ENCODE results near the gene ILKAP.
A peak's percentile ranks its signal among the peaks of the same experiment; 100 is the strongest.

The ILKAP gene

GRCh38 chr2:238226698-238227586 lies 23.4 kb upstream of the ILKAP start:
- Mint-ChIP-seq H3K4me1 (peaks cover 18% of the 10 kb centered on the region), H3K27me3 (peaks cover 9% of the 10 kb centered on the region), H3K27ac (no peak overlapping the region), H3K36me3 (peaks cover 34% of the 10 kb centered on the region), H3K9me3 (no peaks in the 10 kb centered on the region), H3K4me3 (no peak overlapping the region)
- ATAC-seq: no peak

DNA sequence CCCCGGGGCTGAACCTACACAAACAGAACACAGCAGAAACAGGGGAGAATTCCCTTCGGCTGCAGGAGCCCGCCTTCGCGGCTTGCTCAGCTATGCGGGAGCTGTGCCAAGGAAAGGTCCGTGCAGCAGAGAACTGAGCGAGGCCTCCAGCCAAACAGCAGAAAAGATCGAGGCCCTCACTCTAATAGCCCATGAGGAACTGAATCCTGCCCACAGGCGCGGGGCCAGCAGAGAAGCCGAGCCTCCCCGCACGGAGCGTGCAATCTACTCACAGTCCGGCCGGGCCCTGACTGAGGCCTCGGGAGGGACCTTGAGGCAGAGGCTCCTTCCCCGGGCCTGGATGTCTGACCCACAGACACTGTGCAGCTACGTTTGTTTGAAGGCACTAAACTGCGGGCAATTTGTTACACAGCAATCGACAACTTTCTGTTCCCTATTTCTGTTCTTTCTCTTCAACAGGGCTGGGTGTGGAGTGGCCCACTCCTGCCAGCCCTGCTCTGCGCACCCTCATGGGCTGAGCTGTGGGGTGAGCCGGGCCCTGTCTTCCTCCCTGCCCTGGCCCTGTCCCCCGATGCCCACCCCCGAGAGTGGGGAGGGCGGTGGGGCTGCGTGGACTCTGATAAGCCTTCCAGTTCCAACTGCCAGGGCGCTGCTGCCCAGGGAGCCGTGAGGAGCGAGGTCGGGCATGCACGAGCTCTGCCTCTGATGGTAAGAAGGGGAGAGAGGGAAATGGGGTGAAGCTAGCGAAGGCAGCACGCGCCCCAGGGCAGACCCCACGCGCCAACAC lies 22.6 kb upstream of the ILKAP start:
- peak; percentile 16 for ATAC-seq
- peaks cover 34% of the 10 kb centered on the region for H3K36me3 Mint-ChIP-seq
- H3K27me3 Mint-ChIP-seq: peaks cover 9% of the 10 kb centered on the region
- no peaks in the 10 kb centered on the region for H3K9me3 Mint-ChIP-seq
- H3K4me1 Mint-ChIP-seq: peaks cover 10% of the 10 kb centered on the region
- H3K4me3 Mint-ChIP-seq: no peak overlapping the region
- H3K27ac Mint-ChIP-seq: no peak overlapping the region

GRCh38 chr2:238225121-238225520 lies 21.6 kb upstream of the ILKAP start:
- H3K4me1 Mint-ChIP-seq: peaks cover under 1% of the 10 kb centered on the region
- H3K9me3 Mint-ChIP-seq: no peaks in the 10 kb centered on the region
- H3K36me3 Mint-ChIP-seq: peaks cover 34% of the 10 kb centered on the region

GRCh38 chr2:238224356-238225035 lies 21.0 kb upstream of the ILKAP start:
- Mint-ChIP-seq H3K27ac (no peak overlapping the region), H3K27me3 (no peaks in the 10 kb centered on the region), H3K9me3 (no peaks in the 10 kb centered on the region), H3K36me3 (peaks cover 34% of the 10 kb centered on the region), H3K4me1 (no peaks in the 10 kb centered on the region), H3K4me3 (no peak overlapping the region)
- no peak for ATAC-seq

More at GRCh38 chr2:238225121-238225520, 21.6 kb upstream of the ILKAP start:
- H3K4me3 Mint-ChIP-seq: no peak overlapping the region
- ATAC-seq: no peak
- H3K27me3 Mint-ChIP-seq: peaks cover 1% of the 10 kb centered on the region
- no peak overlapping the region for H3K27ac Mint-ChIP-seq

DNA sequence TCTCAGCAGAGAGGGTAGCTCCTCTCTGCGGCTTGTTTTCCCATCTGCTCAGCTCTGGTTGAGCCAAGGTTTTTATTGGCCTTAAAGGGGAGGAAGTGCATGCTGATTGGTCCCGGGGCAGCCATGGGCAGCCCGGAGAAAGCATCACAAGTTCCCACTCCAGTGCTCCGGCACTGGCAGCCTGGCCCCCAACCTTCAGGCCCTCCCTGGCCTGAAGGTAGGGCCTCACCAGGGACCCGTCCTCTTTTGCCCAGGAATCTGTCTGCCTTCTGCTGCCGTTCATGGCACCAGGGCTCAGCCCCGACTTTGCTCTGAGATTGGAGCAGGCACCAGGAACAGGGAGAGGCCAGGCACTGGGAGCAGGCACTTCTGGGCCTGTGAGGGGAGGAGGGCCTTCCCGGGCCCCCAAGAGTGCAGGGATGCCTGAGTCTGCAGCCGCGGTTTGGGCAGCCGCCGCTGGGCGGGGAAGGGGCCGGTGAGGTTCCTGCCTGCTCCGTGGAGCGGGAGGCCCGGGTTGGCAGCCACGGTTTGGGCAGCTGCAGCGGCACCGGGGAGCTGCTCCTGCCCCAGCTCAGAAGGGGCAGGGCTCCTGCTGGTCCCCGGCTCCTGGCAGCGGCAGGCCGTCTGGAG lies 17.5 kb upstream of the ILKAP start:
- Mint-ChIP-seq H3K4me3 (no peak overlapping the region), H3K36me3 (peaks cover 23% of the 10 kb centered on the region), H3K27ac (no peak overlapping the region), H3K9me3 (no peaks in the 10 kb centered on the region), H3K4me1 (no peaks in the 10 kb centered on the region), H3K27me3 (no peaks in the 10 kb centered on the region)
- ATAC-seq: peak; percentile 12

GRCh38 chr2:238220274-238220891 lies 16.9 kb upstream of the ILKAP start:
- Mint-ChIP-seq H3K27me3 (no peaks in the 10 kb centered on the region), H3K9me3 (no peaks in the 10 kb centered on the region), H3K4me3 (no peak overlapping the region), H3K36me3 (peaks cover 17% of the 10 kb centered on the region), H3K4me1 (no peaks in the 10 kb centered on the region), H3K27ac (no peak overlapping the region)
- no peak for ATAC-seq

- Mint-ChIP-seq H3K4me1 (no peaks in the 10 kb centered on the region), H3K36me3 (peaks cover 20% of the 10 kb centered on the region), H3K4me3 (no peak overlapping the region), H3K9me3 (peaks cover 4% of the 10 kb centered on the region), H3K27ac (no peak overlapping the region), H3K27me3 (no peaks in the 10 kb centered on the region)
- no peak for ATAC-seq
Observed at GRCh38 chr2:238216651-238217184, 13.2 kb upstream of the ILKAP start.

DNA sequence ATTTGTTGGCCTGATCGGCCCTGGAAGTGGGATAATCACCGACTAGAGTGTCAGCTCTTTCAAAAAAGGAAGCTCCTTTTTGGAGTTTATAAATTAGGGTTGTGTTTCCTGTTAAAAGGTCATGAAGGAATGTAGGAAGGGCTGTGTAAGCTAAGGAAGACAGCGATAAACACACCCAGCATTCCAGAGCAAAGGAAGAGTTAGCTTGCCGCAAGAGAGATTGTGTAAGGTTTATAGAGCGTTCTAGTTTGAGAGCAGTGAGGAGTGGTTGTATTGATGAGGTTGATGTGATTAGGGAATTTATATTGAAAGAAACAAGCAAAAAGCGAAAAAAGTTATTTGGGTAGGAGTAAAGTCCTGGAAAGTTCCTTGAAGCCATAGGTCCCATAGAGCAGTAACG lies 3.5 kb upstream of the ILKAP start:
- H3K27ac Mint-ChIP-seq: no peak overlapping the region
- H3K4me3 Mint-ChIP-seq: no peak overlapping the region
- peaks cover 21% of the 10 kb centered on the region for H3K4me1 Mint-ChIP-seq
- H3K9me3 Mint-ChIP-seq: no peaks in the 10 kb centered on the region
- ATAC-seq: no peak
- H3K27me3 Mint-ChIP-seq: no peaks in the 10 kb centered on the region
- H3K36me3 Mint-ChIP-seq: peaks cover 5% of the 10 kb centered on the region

DNA sequence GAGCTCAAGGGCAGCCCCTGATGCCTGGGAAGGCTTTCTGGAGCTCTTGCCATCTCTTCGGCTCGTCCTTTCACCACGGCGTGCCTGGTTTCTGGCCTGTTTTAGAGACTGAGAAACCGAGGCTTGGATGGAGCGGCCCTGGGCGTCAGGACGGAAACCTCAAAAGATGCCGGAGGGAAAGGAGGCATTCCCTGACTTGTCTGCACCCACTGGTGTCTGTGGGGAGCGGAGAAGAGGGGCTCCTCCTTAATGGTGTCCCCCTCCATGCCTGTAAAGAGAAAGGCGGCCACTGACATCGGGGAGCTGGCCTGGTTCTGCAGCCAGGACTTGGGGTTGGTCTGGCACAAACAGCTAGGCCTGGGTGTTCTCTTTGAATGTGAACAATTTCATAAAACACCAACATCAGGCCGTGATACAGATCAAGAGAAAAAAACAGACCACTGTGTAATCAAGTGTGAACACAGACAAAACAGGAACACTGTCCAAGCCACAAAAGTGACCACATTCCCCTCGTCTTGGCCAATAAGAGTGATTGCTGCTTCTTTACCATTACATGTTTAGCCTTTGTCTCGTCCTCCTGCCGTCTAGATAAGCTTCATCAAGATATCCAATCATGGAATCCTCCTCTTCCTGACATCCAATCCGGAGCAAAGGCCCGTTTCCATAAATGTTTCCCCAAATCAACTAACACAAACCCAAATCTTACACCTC lies 633 bp upstream of the ILKAP start:
- peaks cover 46% of the 10 kb centered on the region for H3K4me1 Mint-ChIP-seq
- H3K36me3 Mint-ChIP-seq: peaks cover 5% of the 10 kb centered on the region
- no peaks in the 10 kb centered on the region for H3K9me3 Mint-ChIP-seq
- ATAC-seq: peak; percentile 58
- H3K27ac Mint-ChIP-seq: peak overlapping the region; percentile 68
- H3K27me3 Mint-ChIP-seq: no peaks in the 10 kb centered on the region
- H3K4me3 Mint-ChIP-seq: peak overlapping the region; percentile 78

- H3K36me3 Mint-ChIP-seq: peaks cover 6% of the 10 kb centered on the region
- peak overlapping the region; percentile 83 for H3K4me3 Mint-ChIP-seq
- peak overlapping the region; percentile 72 for H3K27ac Mint-ChIP-seq
- H3K4me1 Mint-ChIP-seq: peaks cover 53% of the 10 kb centered on the region
- ATAC-seq: no peak
- H3K27me3 Mint-ChIP-seq: no peaks in the 10 kb centered on the region
- H3K9me3 Mint-ChIP-seq: no peaks in the 10 kb centered on the region
Observed at GRCh38 chr2:238202326-238203093, 985 bp downstream of the ILKAP start.

- Mint-ChIP-seq H3K27ac (no peak overlapping the region), H3K27me3 (no peaks in the 10 kb centered on the region), H3K4me3 (no peak overlapping the region), H3K4me1 (peaks cover 1% of the 10 kb centered on the region), H3K9me3 (no peaks in the 10 kb centered on the region), H3K36me3 (peaks cover 64% of the 10 kb centered on the region)
- no peak for ATAC-seq
Observed at GRCh38 chr2:238190445-238190844, 13.1 kb downstream of the ILKAP start.

DNA sequence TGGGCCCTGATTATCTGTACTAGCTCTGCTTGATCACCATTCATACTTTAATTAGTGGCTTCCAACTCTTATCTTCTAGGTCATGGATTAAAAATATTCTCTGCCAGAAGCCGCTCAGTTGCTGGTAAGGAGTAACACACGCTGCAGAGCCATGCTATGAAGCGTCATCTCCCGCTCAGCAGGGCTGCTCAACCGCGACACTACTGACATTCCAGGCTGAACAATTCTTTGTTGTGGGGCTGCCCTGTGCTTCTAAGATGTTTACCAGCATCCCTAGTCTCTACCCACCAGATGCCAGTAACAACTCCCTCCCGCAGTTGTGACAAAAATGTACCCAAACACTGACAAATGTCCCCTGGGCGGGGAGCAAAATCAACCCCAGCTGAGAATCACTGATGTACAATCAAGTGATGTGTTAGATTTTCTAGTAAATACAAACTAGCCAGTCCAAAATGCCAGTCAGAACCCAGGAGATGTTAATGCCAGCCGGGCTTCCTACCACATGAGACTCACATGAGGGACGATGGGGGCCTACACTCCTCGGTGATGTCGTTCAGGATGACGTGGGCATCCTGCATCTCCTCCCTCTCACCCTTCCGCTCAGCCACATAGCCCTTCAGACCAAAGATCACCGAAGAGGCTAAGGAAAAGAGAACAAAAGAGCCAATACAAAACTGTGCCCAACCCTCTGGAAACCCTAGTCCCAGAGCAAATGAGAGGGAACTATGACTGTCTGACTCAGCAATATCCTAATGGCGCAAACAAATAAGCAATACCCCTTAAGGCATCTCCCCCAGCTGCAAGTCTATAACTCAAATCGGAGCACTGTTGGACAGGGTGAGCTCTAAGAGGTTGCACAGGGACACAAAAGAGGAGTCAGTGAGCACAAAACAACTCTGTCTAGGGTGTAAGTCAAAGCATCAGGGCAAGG lies 15.6 kb downstream of the ILKAP start:
- Mint-ChIP-seq H3K9me3 (no peaks in the 10 kb centered on the region), H3K4me3 (no peak overlapping the region), H3K27ac (no peak overlapping the region), H3K36me3 (peaks cover 72% of the 10 kb centered on the region), H3K27me3 (no peaks in the 10 kb centered on the region), H3K4me1 (no peaks in the 10 kb centered on the region)
- ATAC-seq: no peak
